Measurements from ENCODE around the gene KHDC4. TPM values are rescaled to one million over a fixed set of nuclear protein-coding genes. Genes with fewer than 3 reads are reported as not detected.

Gene KHDC4
- total RNA-seq, 1 donor from 2014 or later = 48.2 TPM

DNA sequence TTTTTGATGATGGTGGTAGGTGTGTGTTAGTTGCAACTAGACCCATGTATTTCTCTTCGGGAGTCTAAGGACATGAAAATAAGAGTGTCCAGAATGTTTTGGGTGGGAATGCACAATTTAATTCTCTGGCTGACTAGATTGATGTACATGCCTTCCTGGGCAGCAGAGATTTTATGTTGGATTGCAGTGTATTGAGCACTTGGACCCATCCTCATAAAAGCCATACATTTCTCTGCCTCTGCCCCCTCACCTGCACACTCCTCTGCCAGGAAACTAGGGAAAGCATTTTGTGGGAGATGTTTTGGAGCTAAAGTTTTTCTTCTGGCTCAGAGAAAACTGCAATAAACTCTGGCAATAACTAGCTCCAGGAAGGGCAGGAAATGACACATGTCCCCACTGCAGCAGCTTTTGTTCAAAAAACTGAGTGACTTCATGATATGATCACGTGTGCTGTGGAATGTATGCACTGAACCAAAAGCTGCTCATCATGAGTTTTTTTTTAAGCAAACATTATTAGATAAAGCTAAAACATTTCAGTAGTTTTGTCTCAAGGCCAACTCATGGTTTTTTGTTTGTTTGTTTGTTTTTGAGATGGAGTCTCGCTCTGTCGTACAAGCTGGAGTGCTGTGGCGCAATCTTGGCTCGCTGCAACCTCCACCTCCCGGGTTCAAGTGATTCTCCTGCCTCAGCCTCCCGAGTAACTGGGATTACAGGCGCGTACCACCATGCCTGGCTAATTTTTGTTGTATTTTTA, 40.6 kb downstream of the KHDC4 start:
- FAIRE-seq = peak; percentile 71
- no peak overlapping the region for H2AFZ ChIP-seq (ENCODE audit: low read depth, low read length)
- H3K9me3 Mint-ChIP-seq (ENCODE audit: unreplicated experiment) = no peaks in the 10 kb centered on the region
- peaks cover 14% of the 10 kb centered on the region for H3K4me1 Mint-ChIP-seq (ENCODE audit: low read depth, unreplicated experiment)
- TF ChIP-seq, protein P1, sequence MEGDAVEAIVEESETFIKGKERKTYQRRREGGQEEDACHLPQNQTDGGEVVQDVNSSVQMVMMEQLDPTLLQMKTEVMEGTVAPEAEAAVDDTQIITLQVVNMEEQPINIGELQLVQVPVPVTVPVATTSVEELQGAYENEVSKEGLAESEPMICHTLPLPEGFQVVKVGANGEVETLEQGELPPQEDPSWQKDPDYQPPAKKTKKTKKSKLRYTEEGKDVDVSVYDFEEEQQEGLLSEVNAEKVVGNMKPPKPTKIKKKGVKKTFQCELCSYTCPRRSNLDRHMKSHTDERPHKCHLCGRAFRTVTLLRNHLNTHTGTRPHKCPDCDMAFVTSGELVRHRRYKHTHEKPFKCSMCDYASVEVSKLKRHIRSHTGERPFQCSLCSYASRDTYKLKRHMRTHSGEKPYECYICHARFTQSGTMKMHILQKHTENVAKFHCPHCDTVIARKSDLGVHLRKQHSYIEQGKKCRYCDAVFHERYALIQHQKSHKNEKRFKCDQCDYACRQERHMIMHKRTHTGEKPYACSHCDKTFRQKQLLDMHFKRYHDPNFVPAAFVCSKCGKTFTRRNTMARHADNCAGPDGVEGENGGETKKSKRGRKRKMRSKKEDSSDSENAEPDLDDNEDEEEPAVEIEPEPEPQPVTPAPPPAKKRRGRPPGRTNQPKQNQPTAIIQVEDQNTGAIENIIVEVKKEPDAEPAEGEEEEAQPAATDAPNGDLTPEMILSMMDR (IDR thresholded peaks at IDR 0.05; ENCODE audit: insufficient read depth, low read depth, low read length) = no peak
- TF ChIP-seq EZH2 (IDR thresholded peaks at IDR 0.05; ENCODE audit: insufficient read depth, low read length) = no peak
- H3K27me3 ChIP-seq (ENCODE audit: insufficient read depth, low read length) = no peaks in the 10 kb centered on the region
- H3K27ac ChIP-seq (ENCODE audit: low read depth, low read length) = peak overlapping the region; percentile 91
- no peaks in the 10 kb centered on the region for H4K20me1 ChIP-seq (ENCODE audit: insufficient read depth, low read length)
- peak; percentile 85 for DNase-seq (ENCODE audit: low read depth)
- peaks cover 6% of the 10 kb centered on the region for H3K36me3 Mint-ChIP-seq (ENCODE audit: low read depth, unreplicated experiment)
- H3K4me3 ChIP-seq (ENCODE audit: insufficient read depth, low read depth, low read length) = peak overlapping the region; percentile 29
- peak overlapping the region; percentile 77 for H3K9ac ChIP-seq (ENCODE audit: low read length)
- H3K27ac Mint-ChIP-seq (ENCODE audit: unreplicated experiment) = peak overlapping the region; percentile 98
- no peaks in the 10 kb centered on the region for H3K79me2 ChIP-seq (ENCODE audit: insufficient read depth, low read length)
- H3K4me1 ChIP-seq (ENCODE audit: insufficient read depth, low read length) = peaks cover 23% of the 10 kb centered on the region
- no peaks in the 10 kb centered on the region for H3K27me3 Mint-ChIP-seq (ENCODE audit: low read depth, unreplicated experiment)
- peaks cover 8% of the 10 kb centered on the region for H3K36me3 ChIP-seq (ENCODE audit: insufficient read depth, low read length)
- H3K4me2 ChIP-seq (ENCODE audit: low read length) = peak overlapping the region; percentile 82
- H3K9me3 ChIP-seq (ENCODE audit: insufficient read depth, low read depth, low read length) = no peaks in the 10 kb centered on the region
- peak overlapping the region; percentile 51 for H3K4me3 Mint-ChIP-seq (ENCODE audit: unreplicated experiment)

DNA sequence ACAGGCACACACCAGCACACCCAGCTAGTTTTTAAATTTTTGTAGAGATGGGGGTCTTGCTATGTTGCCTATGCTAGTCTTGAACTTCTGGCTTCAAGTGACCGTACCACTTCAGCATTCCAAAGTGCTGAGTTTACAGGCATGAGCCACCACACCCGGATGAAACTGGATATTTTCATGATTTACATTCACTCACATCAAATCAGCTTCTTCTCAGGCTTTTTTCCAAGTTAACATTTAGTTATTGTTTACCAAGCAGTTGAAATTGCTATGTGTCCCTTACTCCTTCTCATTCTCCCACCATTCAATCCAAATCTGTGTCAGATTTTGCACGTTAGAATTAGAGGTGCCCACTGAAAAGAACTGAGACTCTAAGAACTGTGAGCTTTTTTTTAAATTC, 41.4 kb downstream of the KHDC4 start:
- Histone ChIP-seq H3K4me1 (ENCODE audit: insufficient read depth, low read length) (peaks cover 23% of the 10 kb centered on the region), H3K9ac (ENCODE audit: low read length) (peak overlapping the region; percentile 77), H3K4me3 (ENCODE audit: insufficient read depth, low read depth, low read length) (peak overlapping the region; percentile 29), H2AFZ (ENCODE audit: low read depth, low read length) (no peak overlapping the region), H3K36me3 (ENCODE audit: insufficient read depth, low read length) (peaks cover 4% of the 10 kb centered on the region), H3K4me2 (ENCODE audit: low read length) (peak overlapping the region; percentile 82), H3K27me3 (ENCODE audit: insufficient read depth, low read length) (no peaks in the 10 kb centered on the region), H3K9me3 (ENCODE audit: insufficient read depth, low read depth, low read length) (no peaks in the 10 kb centered on the region), H3K79me2 (ENCODE audit: insufficient read depth, low read length) (no peaks in the 10 kb centered on the region), H3K27ac (ENCODE audit: low read depth, low read length) (peak overlapping the region; percentile 91), H4K20me1 (ENCODE audit: insufficient read depth, low read length) (no peaks in the 10 kb centered on the region)
- Mint-ChIP-seq H3K4me3 (ENCODE audit: unreplicated experiment) (no peak overlapping the region), H3K36me3 (ENCODE audit: low read depth, unreplicated experiment) (peaks cover 4% of the 10 kb centered on the region), H3K4me1 (ENCODE audit: low read depth, unreplicated experiment) (peaks cover 14% of the 10 kb centered on the region), H3K27ac (ENCODE audit: unreplicated experiment) (peak overlapping the region; percentile 98), H3K9me3 (ENCODE audit: unreplicated experiment) (no peaks in the 10 kb centered on the region), H3K27me3 (ENCODE audit: low read depth, unreplicated experiment) (no peaks in the 10 kb centered on the region)
- TF ChIP-seq, protein P1 (IDR thresholded peaks at IDR 0.05; ENCODE audit: insufficient read depth, low read depth, low read length) = no peak
- TF ChIP-seq EZH2 (IDR thresholded peaks at IDR 0.05; ENCODE audit: insufficient read depth, low read length) = no peak
- DNase-seq (ENCODE audit: low read depth) = peak; percentile 77
- FAIRE-seq = peak; percentile 94

DNA sequence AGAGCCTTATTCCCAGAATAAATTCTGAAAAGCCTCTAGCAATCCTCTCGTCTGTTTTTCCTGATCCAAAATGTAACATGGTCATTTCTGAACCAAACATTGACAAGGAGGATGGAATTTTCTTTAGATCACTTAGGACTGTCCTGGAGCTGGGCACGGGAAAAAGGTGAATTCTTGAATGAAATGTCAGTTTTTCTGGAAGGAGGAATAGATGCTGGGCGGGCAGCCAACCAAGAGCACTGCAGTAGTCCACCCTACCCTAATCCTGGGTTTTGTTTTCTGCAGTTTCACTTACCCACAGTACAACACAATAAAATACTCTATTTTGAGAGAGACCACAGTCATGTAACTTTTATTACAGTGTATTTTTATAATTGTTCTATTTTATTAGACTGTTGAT, 44.0 kb downstream of the KHDC4 start:
- no peaks in the 10 kb centered on the region for H3K27me3 ChIP-seq (ENCODE audit: insufficient read depth, low read length)
- H3K9ac ChIP-seq (ENCODE audit: low read length) = no peak overlapping the region
- H3K36me3 Mint-ChIP-seq (ENCODE audit: low read depth, unreplicated experiment) = peaks cover under 1% of the 10 kb centered on the region
- DNase-seq (ENCODE audit: low read depth) (no peak), FAIRE-seq (no peak)
- H3K79me2 ChIP-seq (ENCODE audit: insufficient read depth, low read length) = no peaks in the 10 kb centered on the region
- no peak overlapping the region for H2AFZ ChIP-seq (ENCODE audit: low read depth, low read length)
- no peaks in the 10 kb centered on the region for H3K9me3 Mint-ChIP-seq (ENCODE audit: unreplicated experiment)
- H3K27me3 Mint-ChIP-seq (ENCODE audit: low read depth, unreplicated experiment) = no peaks in the 10 kb centered on the region
- no peaks in the 10 kb centered on the region for H3K9me3 ChIP-seq (ENCODE audit: insufficient read depth, low read depth, low read length)
- no peak for TF ChIP-seq EZH2 (IDR thresholded peaks at IDR 0.05; ENCODE audit: insufficient read depth, low read length)
- TF ChIP-seq, protein P1 (IDR thresholded peaks at IDR 0.05; ENCODE audit: insufficient read depth, low read depth, low read length) = no peak
- no peak overlapping the region for H3K27ac ChIP-seq (ENCODE audit: low read depth, low read length)
- H4K20me1 ChIP-seq (ENCODE audit: insufficient read depth, low read length) = no peaks in the 10 kb centered on the region
- no peak overlapping the region for H3K4me3 ChIP-seq (ENCODE audit: insufficient read depth, low read depth, low read length)
- no peak overlapping the region for H3K4me3 Mint-ChIP-seq (ENCODE audit: unreplicated experiment)
- no peaks in the 10 kb centered on the region for H3K36me3 ChIP-seq (ENCODE audit: insufficient read depth, low read length)
- H3K4me2 ChIP-seq (ENCODE audit: low read length) = no peak overlapping the region
- H3K4me1 Mint-ChIP-seq (ENCODE audit: low read depth, unreplicated experiment) = peaks cover 14% of the 10 kb centered on the region
- H3K27ac Mint-ChIP-seq (ENCODE audit: unreplicated experiment) = no peak overlapping the region
- H3K4me1 ChIP-seq (ENCODE audit: insufficient read depth, low read length) = peaks cover 23% of the 10 kb centered on the region
